OCI-LY1 (cell line): ENCODE results near the gene ZSCAN12.

Experiments used
- EZH2 ChIP-seq: fragments of 200-600 bp; sonication (generic), shearing (Covaris generic); IDR thresholded peaks from 2 replicates; pipeline ENCODE4 v1.8.0; 2017; ENCODE audit warnings: borderline replicate concordance, mixed run types, mild to moderate bottlenecking, antibody characterized with exemption, low read length, moderate library complexity, mixed read lengths
- TF ChIP-seq, protein P1 (sequence below): fragments of 200-600 bp; sonication (generic), shearing (Covaris generic); IDR thresholded peaks from 2 replicates; pipeline ENCODE4 v1.5.1; 2017; ENCODE audit warnings: mild to moderate bottlenecking, antibody characterized with exemption, low read length, moderate library complexity, mixed read lengths

GRCh38 chr6:28336284-28337120 is 63.0 kb downstream of the ZSCAN12 start:
- TF ChIP-seq EZH2, result no peak
- TF ChIP-seq, protein P1, sequence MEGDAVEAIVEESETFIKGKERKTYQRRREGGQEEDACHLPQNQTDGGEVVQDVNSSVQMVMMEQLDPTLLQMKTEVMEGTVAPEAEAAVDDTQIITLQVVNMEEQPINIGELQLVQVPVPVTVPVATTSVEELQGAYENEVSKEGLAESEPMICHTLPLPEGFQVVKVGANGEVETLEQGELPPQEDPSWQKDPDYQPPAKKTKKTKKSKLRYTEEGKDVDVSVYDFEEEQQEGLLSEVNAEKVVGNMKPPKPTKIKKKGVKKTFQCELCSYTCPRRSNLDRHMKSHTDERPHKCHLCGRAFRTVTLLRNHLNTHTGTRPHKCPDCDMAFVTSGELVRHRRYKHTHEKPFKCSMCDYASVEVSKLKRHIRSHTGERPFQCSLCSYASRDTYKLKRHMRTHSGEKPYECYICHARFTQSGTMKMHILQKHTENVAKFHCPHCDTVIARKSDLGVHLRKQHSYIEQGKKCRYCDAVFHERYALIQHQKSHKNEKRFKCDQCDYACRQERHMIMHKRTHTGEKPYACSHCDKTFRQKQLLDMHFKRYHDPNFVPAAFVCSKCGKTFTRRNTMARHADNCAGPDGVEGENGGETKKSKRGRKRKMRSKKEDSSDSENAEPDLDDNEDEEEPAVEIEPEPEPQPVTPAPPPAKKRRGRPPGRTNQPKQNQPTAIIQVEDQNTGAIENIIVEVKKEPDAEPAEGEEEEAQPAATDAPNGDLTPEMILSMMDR, result no peak
